GM10266 (cell line): ENCODE measurements around the gene UQCRC1.
"Not testable (repeated sequence)": the region's sequence is repeated elsewhere in the genome, so short reads cannot be mapped to it uniquely, and the experiment has no call there.

ENCODE experiments used
- DNase-seq: peaks from one replicate; pipeline ENCODE4 v3.0.0; 2012; ENCODE audit errors: extremely low spot score
- CTCF ChIP-seq: IDR thresholded peaks from 2 replicates; pipeline ENCODE4 v1.5.1; 2012; ENCODE audit warnings: mild to moderate bottlenecking, low read depth; ENCODE audit not compliant: control insufficient read depth, insufficient read depth; ENCODE audit errors: missing control alignments

UQCRC1 gene

DNA sequence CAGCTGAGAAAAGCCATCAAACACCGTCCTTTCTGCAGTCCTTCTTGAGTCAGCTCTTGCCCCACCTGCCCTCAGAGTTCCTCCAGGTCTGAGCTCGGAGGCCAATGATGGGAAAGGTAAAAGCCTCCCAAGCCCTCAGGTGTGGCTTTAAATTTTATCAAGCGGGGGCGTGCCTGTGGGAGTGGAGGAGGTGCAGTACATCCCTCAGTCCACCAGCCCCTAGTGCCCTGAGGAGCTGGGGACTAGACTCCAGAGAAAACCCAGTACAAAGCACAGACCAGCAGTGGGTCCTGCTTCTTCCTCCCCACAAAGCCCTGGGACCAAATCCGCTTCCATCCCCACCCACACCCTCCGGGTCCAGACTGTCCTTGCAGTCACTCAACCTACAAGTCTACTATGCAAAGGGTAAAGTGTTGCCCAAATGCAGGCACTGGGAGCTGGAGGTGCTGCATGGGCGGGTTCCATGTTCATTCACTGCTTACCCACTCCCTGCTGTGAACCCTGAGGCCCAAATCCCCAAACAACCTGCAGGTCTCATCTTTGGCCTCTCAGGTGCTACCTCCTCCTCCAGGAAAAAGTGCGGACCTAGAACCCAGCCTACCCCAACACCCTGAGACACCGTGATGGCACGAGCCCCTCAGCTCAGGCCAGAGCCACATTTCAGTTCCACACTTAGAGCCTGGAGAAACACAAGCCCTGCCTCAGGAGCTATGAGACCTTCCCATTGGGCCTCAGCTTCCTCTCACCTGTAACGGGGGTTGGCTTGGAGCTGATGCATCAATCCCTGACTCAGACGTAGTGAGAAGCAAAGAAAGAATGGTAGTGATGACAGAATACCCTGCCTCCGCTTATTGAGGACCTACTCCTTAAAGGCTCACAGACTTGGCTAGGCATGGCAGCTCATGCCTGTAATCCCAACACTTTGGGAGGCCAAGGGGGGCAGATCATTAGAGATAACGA, 55.3 kb downstream of the UQCRC1 start:
- no peak for TF ChIP-seq CTCF
- DNase-seq = no peak

- TF ChIP-seq CTCF = no peak
- DNase-seq = no peak
These were observed 56.1 kb downstream of the UQCRC1 start for GRCh38 chr3:48553361-48553760.

DNA sequence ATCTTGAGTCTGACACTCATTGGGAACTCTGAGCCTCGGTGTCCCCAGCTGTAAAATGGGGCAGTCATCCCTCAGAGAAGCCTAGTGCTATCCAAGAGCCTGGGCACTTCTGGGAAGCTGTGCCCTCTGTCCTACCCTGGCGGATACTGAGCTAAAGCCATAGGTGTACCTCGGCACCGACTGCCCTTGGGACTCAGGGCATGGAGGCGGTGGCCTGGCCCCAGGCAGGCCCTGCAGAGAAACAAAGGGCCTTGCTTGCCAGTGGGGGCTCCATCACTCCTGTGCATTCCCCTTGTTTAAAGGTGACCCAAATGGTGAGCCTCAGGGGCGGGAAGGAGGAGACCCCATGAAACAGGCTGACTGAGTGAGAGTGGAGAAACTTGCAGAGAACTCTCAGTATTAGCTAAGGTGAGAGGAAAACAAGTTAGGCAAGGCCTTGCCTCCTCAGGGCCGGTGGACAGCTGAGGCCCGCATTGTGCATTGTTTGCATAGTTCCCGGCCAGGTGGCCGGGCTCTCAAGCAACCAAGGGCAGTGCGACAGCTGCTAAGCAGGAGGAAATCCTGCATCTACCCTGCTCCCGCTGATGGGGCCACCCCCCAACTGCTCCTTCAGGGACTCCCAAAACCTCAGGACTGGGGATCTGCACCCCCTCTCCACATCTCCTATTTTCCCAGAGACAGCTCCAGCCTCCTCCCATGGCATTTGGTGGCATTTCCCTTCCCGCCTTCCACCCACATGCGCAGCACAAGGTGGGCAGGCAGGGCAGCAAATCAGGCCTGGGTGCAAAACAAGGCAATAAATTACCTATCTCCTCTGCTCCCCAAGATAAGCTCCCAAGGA, 57.1 kb downstream of the UQCRC1 start:
- TF ChIP-seq CTCF = no peak
- DNase-seq = no peak

- not testable (repeated sequence) for DNase-seq
These were observed 57.8 kb downstream of the UQCRC1 start for GRCh38 chr3:48551651-48552050.
